ENCODE data around the gene MPZL3. TPM values are rescaled to one million over a fixed set of nuclear protein-coding genes. Genes with fewer than 3 reads are reported as not detected.
A peak's percentile ranks its signal among the peaks of the same experiment; 100 is the strongest.

Gene MPZL3
- total and polyA plus RNA-seq, 12 donors, result 1.7 to 4.2 (median 2.4) TPM

DNA sequence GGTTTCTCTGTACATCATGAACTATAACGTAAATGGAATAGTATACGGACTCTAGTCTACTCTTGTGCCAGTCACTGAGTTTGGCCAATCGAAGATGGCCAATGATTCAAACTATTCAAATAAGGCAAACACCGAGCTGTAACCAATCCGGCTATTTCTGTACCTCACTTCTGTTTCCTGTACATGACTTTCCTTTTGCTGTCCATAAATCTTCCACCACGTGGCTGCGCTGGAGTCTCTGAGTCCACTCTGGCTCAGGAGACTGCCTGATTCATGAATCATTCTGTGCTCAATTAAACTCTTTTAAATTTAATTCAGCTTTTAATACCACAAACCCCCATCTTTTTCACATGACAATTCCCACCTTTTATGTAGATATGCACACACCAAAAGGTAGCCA, 25.9 kb downstream of the MPZL3 start:
- peak in 1 of 2 donors; percentile 14 for DNase-seq
- Histone ChIP-seq H3K36me3 (peaks cover 0 to 3% (median 0%) of the 10 kb centered on the region in 9 donors), H3K27ac (peak overlapping the region in 1 of 10 donors; percentile 85), H3K4me3 (no peak overlapping the region), H3K9me3 (no peaks in the 10 kb centered on the region), H3K27me3 (peaks cover 0 to 6% (median 4%) of the 10 kb centered on the region in 7 donors), H3K4me1 (peaks cover 0 to 70% (median 0%) of the 10 kb centered on the region in 9 donors)
- TF ChIP-seq, protein P1, sequence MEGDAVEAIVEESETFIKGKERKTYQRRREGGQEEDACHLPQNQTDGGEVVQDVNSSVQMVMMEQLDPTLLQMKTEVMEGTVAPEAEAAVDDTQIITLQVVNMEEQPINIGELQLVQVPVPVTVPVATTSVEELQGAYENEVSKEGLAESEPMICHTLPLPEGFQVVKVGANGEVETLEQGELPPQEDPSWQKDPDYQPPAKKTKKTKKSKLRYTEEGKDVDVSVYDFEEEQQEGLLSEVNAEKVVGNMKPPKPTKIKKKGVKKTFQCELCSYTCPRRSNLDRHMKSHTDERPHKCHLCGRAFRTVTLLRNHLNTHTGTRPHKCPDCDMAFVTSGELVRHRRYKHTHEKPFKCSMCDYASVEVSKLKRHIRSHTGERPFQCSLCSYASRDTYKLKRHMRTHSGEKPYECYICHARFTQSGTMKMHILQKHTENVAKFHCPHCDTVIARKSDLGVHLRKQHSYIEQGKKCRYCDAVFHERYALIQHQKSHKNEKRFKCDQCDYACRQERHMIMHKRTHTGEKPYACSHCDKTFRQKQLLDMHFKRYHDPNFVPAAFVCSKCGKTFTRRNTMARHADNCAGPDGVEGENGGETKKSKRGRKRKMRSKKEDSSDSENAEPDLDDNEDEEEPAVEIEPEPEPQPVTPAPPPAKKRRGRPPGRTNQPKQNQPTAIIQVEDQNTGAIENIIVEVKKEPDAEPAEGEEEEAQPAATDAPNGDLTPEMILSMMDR (IDR thresholded peaks at IDR 0.05), result no peak
- peak in 1 of 8 donors; percentile 32 for ATAC-seq
- 73 to 82% methylated on average over 7 of the region's 7 CpGs for WGBS, 2 donors
- intact Hi-C loops (cut with DNase I), result no loop called here

DNA sequence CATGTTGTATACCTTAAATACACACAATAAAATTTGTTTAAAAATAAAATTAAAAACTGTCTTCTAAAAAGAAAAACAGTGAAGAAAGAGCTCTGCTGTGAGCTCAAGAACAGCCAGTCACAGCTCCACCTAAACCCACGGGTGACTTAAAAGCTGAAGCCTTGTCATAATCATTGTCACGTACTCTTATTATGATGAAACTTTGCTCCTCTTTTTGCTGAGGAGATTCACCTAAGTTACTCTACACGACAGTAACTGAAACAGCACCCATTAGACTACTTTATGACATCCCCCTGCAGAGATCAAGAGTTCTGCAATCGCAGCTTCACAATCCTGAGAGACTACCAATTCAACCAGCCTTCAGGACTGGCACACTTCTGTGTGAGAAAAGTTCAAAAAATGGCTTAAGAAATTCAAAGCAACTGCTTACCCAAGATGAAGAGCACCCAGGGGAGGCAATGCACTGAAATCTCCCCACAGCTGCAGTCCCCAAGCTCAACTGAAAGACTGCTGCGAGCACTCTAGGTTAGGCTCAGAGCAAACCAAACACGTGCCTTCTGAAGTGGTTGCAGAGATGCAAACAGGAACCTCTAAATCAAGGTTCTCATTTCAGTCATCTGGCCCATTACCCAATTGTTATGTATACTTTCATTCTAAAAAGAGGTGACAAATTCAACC, 27.5 kb downstream of the MPZL3 start, which contains the start of gene JAML:
Gene JAML (minus strand): TSS at position 501 of the 678 bp plus-strand sequence. CDS start 10,145 bp downstream, outside the sequence.
- Histone ChIP-seq H3K4me1 (peaks cover 0 to 75% (median 0%) of the 10 kb centered on the region in 9 donors), H3K4me3 (peak within 1 kb of the TSS in 4 of 10 donors; percentile 20 to 55 (median 30)), H3K27ac (peak within 1 kb of the TSS in 2 of 10 donors; percentile 29 to 85), H3K27me3 (peaks cover 0 to 6% (median 4%) of the 10 kb centered on the region in 7 donors), H3K36me3 (peaks cover 0 to 3% (median 0%) of the 10 kb centered on the region in 9 donors), H3K9me3 (no peaks in the 10 kb centered on the region)
- intact Hi-C loops (cut with DNase I), result no loop called here
- TF ChIP-seq, protein P1 (IDR thresholded peaks at IDR 0.05), result no peak
- WGBS, 2 donors, result 77 to 80% methylated on average over 6 of the region's 6 CpGs
- DNase-seq (no peak), ATAC-seq (peak in 3 of 8 donors; percentile 38 to 55 (median 42))

DNA sequence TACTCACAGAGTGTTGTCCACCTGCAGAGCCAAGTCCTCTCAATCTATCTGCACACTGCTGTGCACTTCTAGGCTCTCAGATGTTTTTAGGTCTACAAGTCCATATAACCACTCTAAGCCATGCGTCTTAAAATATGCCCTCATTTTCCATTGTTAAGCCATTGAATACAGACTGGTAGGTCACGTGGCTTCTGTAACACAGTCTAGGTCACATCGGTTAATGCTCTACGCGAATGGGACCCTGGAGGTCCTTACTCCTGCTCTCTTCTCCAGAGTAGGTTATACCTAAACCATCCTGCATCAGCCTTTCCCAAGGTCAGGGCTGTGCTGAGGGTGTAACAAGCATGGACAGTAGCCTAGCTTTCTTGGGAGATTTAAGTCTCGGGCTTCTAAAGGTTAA, 28.2 kb downstream of the MPZL3 start:
- H3K27me3 ChIP-seq, result peaks cover 0 to 6% (median 4%) of the 10 kb centered on the region in 7 donors
- H3K27ac ChIP-seq, result peak overlapping the region in 2 of 10 donors; percentile 29 to 85
- ATAC-seq, result no peak
- TF ChIP-seq, protein P1 (IDR thresholded peaks at IDR 0.05), result no peak
- no peak for DNase-seq
- H3K36me3 ChIP-seq, result peaks cover 0 to 3% (median 0%) of the 10 kb centered on the region in 9 donors
- H3K4me1 ChIP-seq, result peaks cover 0 to 75% (median 0%) of the 10 kb centered on the region in 9 donors
- H3K9me3 ChIP-seq, result no peaks in the 10 kb centered on the region
- WGBS, 2 donors, result 83 to 90% methylated on average over 6 of the region's 6 CpGs
- H3K4me3 ChIP-seq, result peak overlapping the region in 4 of 10 donors; percentile 20 to 55 (median 30)
- intact Hi-C loops (cut with DNase I), result no loop called here

DNA sequence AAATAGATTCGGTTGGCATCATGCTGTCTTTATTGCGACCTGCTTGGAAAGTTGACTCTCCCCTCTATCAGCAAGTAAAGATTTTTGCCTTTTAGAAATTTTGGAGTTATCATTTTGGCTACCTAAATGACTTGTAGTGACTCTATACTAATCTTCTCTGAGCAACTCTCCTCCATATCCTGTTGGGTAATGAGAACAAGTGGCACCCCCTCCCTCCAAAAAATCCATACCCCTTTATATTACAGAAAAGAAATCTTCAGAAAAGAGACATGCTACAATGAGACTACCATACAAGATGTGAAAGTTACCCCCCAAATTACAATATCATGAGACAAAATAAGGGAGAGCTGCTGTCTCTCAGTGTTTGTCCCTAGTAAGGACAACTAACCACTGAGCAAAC, 28.6 kb downstream of the MPZL3 start:
- intact Hi-C loops (cut with DNase I), result no loop called here
- Histone ChIP-seq H3K9me3 (no peaks in the 10 kb centered on the region), H3K36me3 (peaks cover 0 to 3% (median 0%) of the 10 kb centered on the region in 9 donors), H3K4me3 (peak overlapping the region in 4 of 10 donors; percentile 20 to 55 (median 30)), H3K4me1 (peaks cover 0 to 75% (median 0%) of the 10 kb centered on the region in 9 donors), H3K27ac (peak overlapping the region in 1 of 10 donors; percentile 85), H3K27me3 (peaks cover 0 to 6% (median 4%) of the 10 kb centered on the region in 7 donors)
- DNase-seq (no peak), ATAC-seq (no peak)
- TF ChIP-seq, protein P1 (IDR thresholded peaks at IDR 0.05), result no peak
- 86 to 88% methylated on average over 2 of the region's 2 CpGs for WGBS, 2 donors
